ENCODE data around the gene MEF2C. TPM values are rescaled to one million over a fixed set of nuclear protein-coding genes. Genes with fewer than 3 reads are reported as not detected.

MEF2C gene
- polyA plus RNA-seq, 1 donor from 2014 or later: 30.2 TPM

GRCh38 chr5:88670461-88670860 lies 212.5 kb downstream of the MEF2C start:
- H3K9ac ChIP-seq (ENCODE audit: low read length): peak overlapping the region; percentile 96

GRCh38 chr5:88669371-88670050 lies 213.5 kb downstream of the MEF2C start:
- Histone ChIP-seq H3K9me3 (ENCODE audit: low read length) (no peaks in the 10 kb centered on the region), H3K36me3 (ENCODE audit: insufficient read depth, low read length) (peaks cover 9% of the 10 kb centered on the region), H3F3A (ENCODE audit: insufficient read depth, low read length, poor library complexity, severe bottlenecking) (peaks cover 7% of the 10 kb centered on the region), H3K79me2 (replicated peaks; ENCODE audit: insufficient read depth, low read length) (peaks cover 97% of the 10 kb centered on the region), H3K27me3 (ENCODE audit: insufficient read depth, low read depth, low read length) (no peaks in the 10 kb centered on the region), H3K9ac (ENCODE audit: low read length) (peak overlapping the region; percentile 96), H3K27ac (ENCODE audit: low read length) (peak overlapping the region; percentile 100), H3K4me3 (ENCODE audit: low read length) (peak overlapping the region; percentile 82), H3K9me2 (ENCODE audit: insufficient read depth, low read length) (no peaks in the 10 kb centered on the region), H4K20me1 (ENCODE audit: insufficient read depth) (no peaks in the 10 kb centered on the region), H3K4me2 (ENCODE audit: low read length) (peak overlapping the region; percentile 95), H2AFZ (ENCODE audit: low read depth, low read length) (no peak overlapping the region)
- TF ChIP-seq SMC3 (conservative IDR thresholded peaks at IDR 0.05; ENCODE audit: poor library complexity): no peak
- peak; percentile 58 for TF ChIP-seq REST (IDR thresholded peaks at IDR 0.05; ENCODE audit: borderline replicate concordance)
- no peak for TF ChIP-seq EZH2 (IDR thresholded peaks at IDR 0.05; ENCODE audit: borderline replicate concordance, insufficient read depth, low read length, poor library complexity, severe bottlenecking)
- no peak for TF ChIP-seq EP300 (conservative IDR thresholded peaks at IDR 0.05; ENCODE audit: poor library complexity, severe bottlenecking)
- peak; percentile 80 for TF ChIP-seq POLR2AphosphoS5 (IDR thresholded peaks at IDR 0.05)
- TF ChIP-seq MXI1 (conservative IDR thresholded peaks at IDR 0.05; ENCODE audit: poor library complexity, severe bottlenecking): no peak
- no peak for TF ChIP-seq TAF1 (IDR thresholded peaks at IDR 0.05; ENCODE audit: low read depth)
- no peak for TF ChIP-seq RAD21 (conservative IDR thresholded peaks at IDR 0.05)
- TF ChIP-seq CTCF (IDR thresholded peaks at IDR 0.05; ENCODE audit: poor library complexity, severe bottlenecking): no peak

More at GRCh38 chr5:88670461-88670860, 212.5 kb downstream of the MEF2C start:
- Histone ChIP-seq H3K9me2 (ENCODE audit: insufficient read depth, low read length) (no peaks in the 10 kb centered on the region), H3F3A (ENCODE audit: insufficient read depth, low read length, poor library complexity, severe bottlenecking) (peaks cover 6% of the 10 kb centered on the region), H3K79me2 (replicated peaks; ENCODE audit: insufficient read depth, low read length) (peaks cover 97% of the 10 kb centered on the region), H3K36me3 (ENCODE audit: insufficient read depth, low read length) (peaks cover 1% of the 10 kb centered on the region), H3K27ac (ENCODE audit: low read length) (peak overlapping the region; percentile 100), H3K27me3 (ENCODE audit: insufficient read depth, low read depth, low read length) (no peaks in the 10 kb centered on the region), H3K4me3 (ENCODE audit: low read length) (peak overlapping the region; percentile 82), H3K9me3 (ENCODE audit: low read length) (no peaks in the 10 kb centered on the region), H4K20me1 (ENCODE audit: insufficient read depth) (no peaks in the 10 kb centered on the region), H2AFZ (ENCODE audit: low read depth, low read length) (no peak overlapping the region), H3K4me2 (ENCODE audit: low read length) (peak overlapping the region; percentile 95)
- no peak for TF ChIP-seq EZH2 (IDR thresholded peaks at IDR 0.05; ENCODE audit: borderline replicate concordance, insufficient read depth, low read length, poor library complexity, severe bottlenecking)
- peak; percentile 70 for TF ChIP-seq REST (IDR thresholded peaks at IDR 0.05; ENCODE audit: borderline replicate concordance)
